Activated CD8-positive, alpha-beta T cell treated with anti-CD3 and anti-CD28 coated beads, Interleukin-2, amount 10 ng/mL, durations not matched to agents 7 days and 5 days (primary cell): ENCODE results near the gene FAM53B. TPM values are rescaled to one million over a fixed set of nuclear protein-coding genes. Genes with fewer than 3 reads are reported as not detected.

Source experiments
- ATAC-seq: fragments of 150-1000 bp; cut with Tn5 transposase; one replicate; pipeline ENCODE4 v1.10.0; 2021; ENCODE audit warnings: moderate library complexity
- CTCF ChIA-PET: fragments of 350-600 bp; sonication (Branson Sonifier 250); formaldehyde crosslinking; loops from one replicate; lab custom pipeline; 2021; ENCODE audit warnings: antibody characterized with exemption; lab: Charles Lee
- POLR2A ChIA-PET: fragments of 350-600 bp; sonication (Branson Sonifier 250); formaldehyde crosslinking; loops from one replicate; lab custom pipeline; 2021; ENCODE audit warnings: antibody characterized with exemption; lab: Charles Lee
- DNase-seq: peaks from one replicate; pipeline ENCODE4 v3.0.0-alpha.2; 2020
- H3K27ac Mint-ChIP-seq: one replicate; pipeline ENCODE4 v1.8.0; 2021; ENCODE audit warnings: mild to moderate bottlenecking, mixed read lengths
- H3K27me3 Mint-ChIP-seq: one replicate; pipeline ENCODE4 v1.8.0; 2021; ENCODE audit warnings: low read depth, mixed read lengths
- H3K36me3 Mint-ChIP-seq: one replicate; pipeline ENCODE4 v1.8.0; 2021; ENCODE audit warnings: low read depth, mixed read lengths
- H3K4me1 Mint-ChIP-seq: one replicate; pipeline ENCODE4 v1.8.0; 2021; ENCODE audit warnings: low read depth, mixed read lengths
- H3K4me3 Mint-ChIP-seq: one replicate; pipeline ENCODE4 v1.8.0; 2021; ENCODE audit warnings: mild to moderate bottlenecking, mixed read lengths
- H3K9me3 Mint-ChIP-seq: one replicate; pipeline ENCODE4 v1.8.0; 2022; ENCODE audit warnings: mixed read lengths; ENCODE audit not compliant: insufficient read depth
- total RNA-seq, 2 experiments: library from RNA; stranded (reverse); gene quantifications; one replicate each; pipeline ENCODE4 v1.2.3, GENCODE V29; 2021

The FAM53B gene
- total RNA-seq, 2 experiments from 2014 or later = 19.9 to 21.8 TPM

DNA sequence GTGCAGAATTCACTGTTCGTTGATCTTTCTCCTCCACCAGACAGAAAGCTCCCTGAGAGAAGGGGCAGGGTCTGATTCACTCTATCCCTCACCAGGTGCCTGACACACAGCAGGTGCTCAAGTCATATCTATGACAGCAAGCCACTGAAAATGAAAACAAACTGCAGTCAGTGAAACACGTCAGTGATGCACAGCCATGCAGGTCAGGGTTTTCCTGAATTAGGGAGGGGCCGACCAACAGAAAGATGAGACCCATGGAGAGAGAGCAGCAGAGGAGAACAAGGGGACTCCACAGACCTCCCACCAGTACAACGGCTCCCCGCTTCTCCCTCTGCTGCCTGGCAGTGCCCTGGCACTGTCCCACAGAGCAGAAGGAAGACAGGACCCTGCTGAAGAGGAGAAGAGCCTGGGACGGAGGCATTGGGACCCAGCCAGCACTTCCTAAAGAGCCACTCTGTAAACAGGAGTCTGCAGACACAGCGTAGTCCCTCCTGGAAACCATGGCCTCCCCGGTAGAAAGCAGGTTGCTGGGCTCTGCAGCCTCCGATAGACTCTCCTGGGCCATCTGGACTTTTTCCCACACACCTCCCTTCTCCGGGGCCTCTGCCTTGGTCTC lies 50.3 kb downstream of the FAM53B start:
- CTCF ChIA-PET = interaction anchor here (0.7 to 11.0 kb wide), 4 partner anchors 11 to 163 kb away, joined by 3 to 136 read pairs (median 4); no protein-coding TSS in a partner anchor
- Mint-ChIP-seq H3K9me3 (no peaks in the 10 kb centered on the region), H3K4me1 (peaks cover 77% of the 10 kb centered on the region), H3K36me3 (peaks cover 66% of the 10 kb centered on the region), H3K4me3 (no peak overlapping the region), H3K27ac (peak overlapping the region; percentile 54), H3K27me3 (no peaks in the 10 kb centered on the region)
- DNase-seq (no peak), ATAC-seq (no peak)
- POLR2A ChIA-PET = no interaction called here

DNA sequence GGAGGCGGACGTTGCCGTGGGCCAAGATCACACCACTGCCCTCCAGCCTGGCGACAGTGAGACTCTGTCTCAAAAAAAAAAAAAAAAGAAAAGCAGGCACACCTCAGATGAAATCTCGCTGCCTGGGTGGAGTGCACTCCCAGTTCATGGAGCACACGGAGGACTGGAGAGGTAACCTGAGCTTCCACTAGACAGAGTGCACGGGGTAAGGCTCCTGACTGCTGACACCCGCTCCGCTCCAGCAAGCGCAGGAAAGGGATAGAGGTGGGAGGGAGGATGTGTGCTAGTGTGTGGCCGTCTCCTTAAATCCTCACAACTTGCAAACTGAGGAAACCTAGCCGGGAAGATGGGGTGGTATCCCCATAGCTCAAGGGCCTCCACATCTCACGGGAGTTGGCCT lies 50.8 kb downstream of the FAM53B start:
- POLR2A ChIA-PET = no interaction called here
- peaks cover 64% of the 10 kb centered on the region for H3K36me3 Mint-ChIP-seq
- no peak overlapping the region for H3K4me3 Mint-ChIP-seq

DNA sequence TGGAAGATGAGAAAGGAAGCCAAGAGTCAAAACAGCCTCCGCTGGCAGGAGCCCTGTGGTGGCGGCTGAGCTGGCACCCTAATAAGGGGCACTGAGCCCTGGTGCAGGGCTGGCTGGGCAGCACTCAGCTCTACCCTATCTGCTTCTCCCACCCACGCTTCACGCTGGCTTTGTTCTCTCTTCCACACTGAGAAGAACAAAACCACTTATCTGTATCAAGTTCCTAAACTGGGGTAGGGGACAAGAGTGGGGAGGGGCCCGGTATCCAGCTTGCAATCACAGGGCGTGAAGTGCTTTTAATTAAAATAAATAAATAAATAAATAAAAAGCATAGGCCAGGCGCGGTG lies 52.1 kb downstream of the FAM53B start:
- no peak overlapping the region for H3K27ac Mint-ChIP-seq
- peaks cover 64% of the 10 kb centered on the region for H3K36me3 Mint-ChIP-seq
- DNase-seq (no peak), ATAC-seq (no peak)
- H3K4me3 Mint-ChIP-seq = no peak overlapping the region
- H3K9me3 Mint-ChIP-seq = no peaks in the 10 kb centered on the region
- no peaks in the 10 kb centered on the region for H3K27me3 Mint-ChIP-seq
- peaks cover 72% of the 10 kb centered on the region for H3K4me1 Mint-ChIP-seq
- ChIA-PET POLR2A (interaction anchor here (1.1 kb wide), 1 partner anchor 17 kb away, joined by 3 read pairs; no protein-coding TSS in a partner anchor), CTCF (interaction anchor here (3.9 to 11.0 kb wide), 2 partner anchors 27 to 49 kb away, joined by 23 to 136 read pairs; no protein-coding TSS in a partner anchor)

More for the DNA sequence above, 50.8 kb downstream of the FAM53B start:
- Mint-ChIP-seq H3K4me1 (peaks cover 77% of the 10 kb centered on the region), H3K27me3 (no peaks in the 10 kb centered on the region), H3K27ac (peak overlapping the region; percentile 39), H3K9me3 (no peaks in the 10 kb centered on the region)
- CTCF ChIA-PET = interaction anchor here (0.7 to 11.0 kb wide), 4 partner anchors 12 to 162 kb away, joined by 3 to 136 read pairs (median 4); no protein-coding TSS in a partner anchor
- ATAC-seq = no peak
- DNase-seq = no peak

DNA sequence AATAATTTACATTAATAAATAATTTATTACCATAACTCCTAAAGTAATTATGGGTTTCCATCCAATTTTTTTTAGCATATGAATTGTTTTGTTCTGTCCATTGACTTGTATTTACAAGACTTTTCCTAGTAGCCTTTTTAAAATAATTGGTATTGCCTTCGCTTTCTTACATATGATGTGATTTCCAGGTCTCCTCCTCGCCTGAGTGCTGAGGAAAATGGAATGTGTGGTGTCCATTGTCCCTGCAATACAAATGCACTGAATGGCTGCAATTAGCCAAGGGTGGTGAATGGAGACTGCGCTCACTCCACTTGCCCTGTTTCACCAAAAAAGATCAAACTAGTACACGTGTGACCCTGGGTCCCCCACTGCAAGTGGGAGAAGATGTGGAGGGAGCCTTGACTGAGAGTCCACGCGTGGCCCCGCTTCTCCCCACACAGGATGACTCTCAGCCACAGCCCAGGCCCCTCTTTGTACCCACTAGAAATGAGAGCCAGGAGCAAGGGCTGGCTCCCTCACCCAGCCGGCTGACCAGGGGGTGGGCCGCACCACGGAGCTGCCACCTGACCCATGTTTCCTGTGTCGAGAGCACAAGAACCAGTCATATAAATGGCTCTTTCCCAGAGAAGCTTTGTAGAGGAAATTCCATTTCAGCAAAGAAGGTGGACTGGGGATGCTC lies 52.6 kb downstream of the FAM53B start:
- Mint-ChIP-seq H3K36me3 (peaks cover 62% of the 10 kb centered on the region), H3K4me3 (no peak overlapping the region), H3K9me3 (no peaks in the 10 kb centered on the region), H3K27ac (no peak overlapping the region), H3K27me3 (no peaks in the 10 kb centered on the region), H3K4me1 (peaks cover 67% of the 10 kb centered on the region)
- DNase-seq (no peak), ATAC-seq (no peak)
- CTCF ChIA-PET = interaction anchor here (3.9 to 11.0 kb wide), 2 partner anchors 27 to 49 kb away, joined by 23 to 136 read pairs; no protein-coding TSS in a partner anchor
- POLR2A ChIA-PET = interaction anchor here (1.1 kb wide), 1 partner anchor 17 kb away, joined by 3 read pairs; no protein-coding TSS in a partner anchor

DNA sequence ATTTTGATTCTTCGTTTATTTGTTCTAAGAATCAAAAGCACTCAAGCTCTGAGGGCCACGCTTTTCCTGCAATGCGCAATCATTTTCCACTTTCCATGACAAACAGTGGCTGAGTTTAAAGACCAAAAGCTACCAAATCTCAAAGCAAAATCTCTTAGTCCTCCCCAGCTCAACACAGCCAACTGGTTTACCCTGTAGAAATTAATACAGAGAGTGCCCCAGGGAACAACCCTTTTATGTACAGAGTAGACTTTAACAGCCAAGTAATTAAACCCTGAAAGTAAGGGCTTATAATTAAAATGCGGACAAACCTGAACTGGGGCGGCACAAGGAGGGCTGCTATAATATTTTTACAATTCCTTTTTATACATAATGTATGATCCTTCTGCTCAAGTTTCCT lies 53.2 kb downstream of the FAM53B start:
- no peak for DNase-seq
- Mint-ChIP-seq H3K4me1 (peaks cover 67% of the 10 kb centered on the region), H3K36me3 (peaks cover 62% of the 10 kb centered on the region), H3K27me3 (no peaks in the 10 kb centered on the region), H3K9me3 (no peaks in the 10 kb centered on the region), H3K4me3 (no peak overlapping the region), H3K27ac (no peak overlapping the region)
- CTCF ChIA-PET = interaction anchor here (1.5 to 11.0 kb wide), 5 partner anchors 14 to 50 kb away, joined by 3 to 136 read pairs (median 23); no protein-coding TSS in a partner anchor
- ATAC-seq = no peak
- POLR2A ChIA-PET = interaction anchor here (3.4 kb wide), 1 partner anchor 27 kb away, joined by 29 read pairs; no protein-coding TSS in a partner anchor

DNA sequence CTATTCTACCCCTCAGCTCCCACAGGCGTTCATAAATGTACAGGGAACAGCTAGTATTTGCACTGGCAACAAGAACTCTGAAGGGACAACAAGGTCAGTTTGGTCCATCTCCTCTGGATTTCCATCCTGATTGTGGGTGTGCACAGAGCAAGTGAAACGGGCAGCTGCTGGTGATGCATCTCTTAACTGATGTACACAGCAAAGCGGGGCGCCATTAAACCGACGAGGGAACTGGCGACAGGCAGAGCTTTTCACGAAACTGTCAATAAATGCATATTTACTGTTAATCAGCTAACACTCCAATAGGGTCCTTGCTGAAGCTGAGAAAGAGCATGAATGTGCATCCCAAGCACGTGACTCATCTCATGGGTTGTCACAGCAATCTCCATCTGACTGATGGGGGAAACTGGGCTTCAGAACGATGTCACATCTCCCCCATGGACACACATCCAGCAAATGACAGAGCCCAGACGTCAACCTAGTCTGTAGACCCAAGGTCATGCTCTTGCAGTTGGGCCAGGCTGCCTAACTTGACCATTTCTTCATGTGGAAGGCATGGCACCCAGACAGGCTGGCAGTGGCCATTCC lies 54.2 kb downstream of the FAM53B start:
- DNase-seq (no peak), ATAC-seq (no peak)
- Mint-ChIP-seq H3K27me3 (no peaks in the 10 kb centered on the region), H3K9me3 (no peaks in the 10 kb centered on the region), H3K4me3 (no peak overlapping the region), H3K4me1 (peaks cover 67% of the 10 kb centered on the region), H3K27ac (peak overlapping the region; percentile 39), H3K36me3 (peaks cover 57% of the 10 kb centered on the region)
- CTCF ChIA-PET = interaction anchor here (1.1 to 11.0 kb wide), 12 partner anchors 11 to 301 kb away, joined by 3 to 136 read pairs (median 17); no protein-coding TSS in a partner anchor
- POLR2A ChIA-PET = interaction anchor here (1.0 to 3.4 kb wide), 6 partner anchors 11 to 42 kb away, joined by 3 to 29 read pairs (median 5); no protein-coding TSS in a partner anchor

DNA sequence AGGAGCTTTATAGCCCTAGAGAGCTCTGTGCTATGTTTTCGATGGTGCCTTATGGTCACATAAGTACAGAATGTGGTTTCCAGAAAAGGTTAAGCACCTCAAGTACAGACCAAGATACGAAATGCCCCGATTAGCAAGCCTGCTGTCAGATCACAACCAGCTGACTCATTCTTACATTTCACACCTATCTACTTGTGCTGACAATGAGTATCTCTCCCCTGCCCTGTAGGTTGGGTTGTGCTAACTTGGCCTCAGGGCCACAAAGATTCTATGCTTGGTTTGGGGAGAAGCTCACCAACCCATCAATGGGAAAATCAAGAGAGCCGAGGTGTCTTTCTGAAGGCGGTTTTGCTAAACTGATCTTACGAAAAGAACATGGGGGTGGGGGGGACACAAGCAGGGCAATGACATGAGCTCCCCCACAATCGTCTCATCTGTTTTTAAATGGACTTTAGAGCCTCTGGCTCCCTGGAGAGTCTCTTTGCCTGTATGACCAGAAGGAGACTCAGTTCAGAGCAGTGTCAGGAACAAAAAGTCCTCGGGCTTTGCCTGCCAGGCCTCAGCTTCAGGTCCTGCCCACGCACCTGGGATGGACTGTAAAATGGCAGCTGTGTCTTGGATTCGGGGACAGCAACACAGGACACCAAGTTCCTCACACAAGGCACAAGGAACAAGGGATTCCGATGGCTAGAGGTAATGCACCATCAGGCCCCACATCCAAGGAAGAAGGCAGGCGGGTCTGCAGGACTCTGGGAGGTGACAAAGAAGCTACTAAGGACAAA lies 55.1 kb downstream of the FAM53B start:
- Mint-ChIP-seq H3K4me1 (peaks cover 64% of the 10 kb centered on the region), H3K36me3 (peaks cover 57% of the 10 kb centered on the region)
- peak; percentile 67 for DNase-seq

DNA sequence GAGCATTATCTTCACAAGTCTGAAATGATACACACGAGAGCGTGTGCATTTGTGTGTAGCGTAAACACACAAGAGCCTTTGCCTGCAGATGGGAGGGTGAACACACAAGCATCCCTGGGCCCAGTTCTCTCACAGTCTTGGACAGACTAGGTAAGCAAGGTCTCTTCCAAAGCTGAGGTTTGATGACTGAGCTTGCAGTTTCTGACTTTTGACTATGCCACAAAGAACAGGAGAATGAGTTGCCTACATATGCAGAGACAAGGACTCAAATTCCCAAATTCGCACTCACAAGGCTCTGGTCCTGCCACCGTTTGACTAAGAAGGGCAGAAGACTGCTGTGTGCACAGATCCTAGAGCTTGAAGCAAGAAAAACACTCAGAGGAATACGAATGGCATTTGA lies 55.8 kb downstream of the FAM53B start:
- no peak overlapping the region for H3K4me3 Mint-ChIP-seq
- peaks cover 64% of the 10 kb centered on the region for H3K4me1 Mint-ChIP-seq
- peak; percentile 20 for ATAC-seq
- H3K36me3 Mint-ChIP-seq = peaks cover 53% of the 10 kb centered on the region
- CTCF ChIA-PET = interaction anchor here (1.0 to 11.0 kb wide), 17 partner anchors 9 to 138 kb away, joined by 3 to 136 read pairs (median 9); partner anchors contain the start of gene FAM53B
- POLR2A ChIA-PET = interaction anchor here (0.7 to 3.4 kb wide), 15 partner anchors 9 to 113 kb away, joined by 3 to 29 read pairs (median 4); partner anchors contain the start of gene ABRAXAS2
- H3K9me3 Mint-ChIP-seq = no peaks in the 10 kb centered on the region
- no peaks in the 10 kb centered on the region for H3K27me3 Mint-ChIP-seq
- DNase-seq = no peak
- H3K27ac Mint-ChIP-seq = peak overlapping the region; percentile 42

More for the DNA sequence above, 55.1 kb downstream of the FAM53B start:
- Mint-ChIP-seq H3K27ac (peak overlapping the region; percentile 76), H3K9me3 (no peaks in the 10 kb centered on the region), H3K4me3 (peak overlapping the region; percentile 10), H3K27me3 (no peaks in the 10 kb centered on the region)
- ChIA-PET POLR2A (interaction anchor here (0.6 to 3.4 kb wide), 18 partner anchors 8 to 113 kb away, joined by 3 to 29 read pairs (median 3); partner anchors contain the start of genes ABRAXAS2 and EEF1AKMT2), CTCF (interaction anchor here (1.0 to 11.0 kb wide), 20 partner anchors 8 to 300 kb away, joined by 3 to 136 read pairs (median 7); partner anchors contain the start of gene FAM53B)
- ATAC-seq = peak; percentile 92

DNA sequence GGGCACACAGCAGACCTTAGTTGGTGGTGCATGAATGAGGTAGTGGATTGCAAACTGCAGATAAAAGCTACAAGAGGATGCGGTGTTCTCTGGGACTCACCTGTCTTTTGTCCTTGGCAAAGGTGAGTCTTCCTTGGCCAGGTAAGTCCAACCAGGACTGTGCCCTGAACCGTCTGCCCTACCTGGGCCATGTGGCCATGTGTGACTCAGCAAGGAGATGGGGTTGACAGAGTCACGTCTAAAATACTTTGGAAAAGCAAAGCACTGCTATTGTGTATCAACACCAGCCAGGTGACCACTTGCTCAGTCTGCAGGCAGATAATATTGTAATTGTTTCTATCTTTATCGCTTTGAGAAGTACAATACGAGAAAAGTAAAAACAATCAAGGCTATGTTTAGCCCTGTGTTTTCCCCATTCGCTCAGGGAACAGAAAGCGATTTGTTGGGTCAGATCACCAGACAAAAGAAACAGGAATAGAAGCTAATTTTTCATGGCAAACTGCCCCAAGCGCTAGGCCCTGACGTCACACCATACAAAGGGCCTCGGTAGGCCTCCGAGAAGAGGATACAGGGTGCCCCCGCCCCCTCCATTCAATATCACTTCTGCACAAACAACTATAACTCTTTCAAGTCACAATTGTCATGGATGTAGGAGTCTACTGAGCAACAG lies 57.3 kb downstream of the FAM53B start:
- H3K27ac Mint-ChIP-seq = no peak overlapping the region
- DNase-seq (no peak), ATAC-seq (no peak)
- POLR2A ChIA-PET = interaction anchor here (1.5 to 3.0 kb wide), 2 partner anchors 10 to 32 kb away, joined by 5 to 18 read pairs; no protein-coding TSS in a partner anchor
- CTCF ChIA-PET = interaction anchor here (2.6 to 11.0 kb wide), 5 partner anchors 10 to 55 kb away, joined by 11 to 136 read pairs (median 31); no protein-coding TSS in a partner anchor
- no peaks in the 10 kb centered on the region for H3K27me3 Mint-ChIP-seq
- H3K4me1 Mint-ChIP-seq = peaks cover 66% of the 10 kb centered on the region
- H3K36me3 Mint-ChIP-seq = peaks cover 53% of the 10 kb centered on the region
- H3K4me3 Mint-ChIP-seq = no peak overlapping the region
- no peaks in the 10 kb centered on the region for H3K9me3 Mint-ChIP-seq

DNA sequence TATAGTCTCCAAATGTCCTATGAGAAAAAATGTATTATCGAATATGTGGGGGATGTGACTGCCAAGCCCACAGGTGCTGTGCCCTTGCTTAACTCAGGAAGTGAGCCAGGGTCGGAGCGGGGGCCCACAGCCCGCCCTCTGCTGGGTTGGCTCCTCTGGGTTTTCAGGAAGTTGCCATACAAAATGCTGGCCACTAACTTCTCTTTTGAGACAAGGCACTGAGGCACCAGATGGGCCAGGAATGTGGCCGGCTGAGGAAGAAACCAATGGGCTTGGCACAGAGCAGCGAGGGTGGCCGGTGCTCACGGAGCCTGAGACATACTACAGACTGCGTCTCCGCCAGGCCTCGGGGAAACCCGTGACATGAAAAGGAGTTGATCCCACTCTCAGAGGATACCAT lies 58.9 kb downstream of the FAM53B start:
- ChIA-PET POLR2A (no interaction called here), CTCF (interaction anchor here (1.2 to 11.0 kb wide), 5 partner anchors 12 to 56 kb away, joined by 4 to 136 read pairs (median 25); no protein-coding TSS in a partner anchor)
- Mint-ChIP-seq H3K9me3 (no peaks in the 10 kb centered on the region), H3K36me3 (peaks cover 56% of the 10 kb centered on the region), H3K4me3 (no peak overlapping the region), H3K4me1 (peaks cover 62% of the 10 kb centered on the region), H3K27ac (no peak overlapping the region), H3K27me3 (no peaks in the 10 kb centered on the region)
- DNase-seq = no peak
- no peak for ATAC-seq
